ENCODE data around the gene AMMECR1L.
A peak's percentile ranks its signal among the peaks of the same experiment; 100 is the strongest.
"Not testable (repeated sequence)": the region's sequence is repeated elsewhere in the genome, so short reads cannot be mapped to it uniquely, and the experiment has no call there.

Gene AMMECR1L

DNA sequence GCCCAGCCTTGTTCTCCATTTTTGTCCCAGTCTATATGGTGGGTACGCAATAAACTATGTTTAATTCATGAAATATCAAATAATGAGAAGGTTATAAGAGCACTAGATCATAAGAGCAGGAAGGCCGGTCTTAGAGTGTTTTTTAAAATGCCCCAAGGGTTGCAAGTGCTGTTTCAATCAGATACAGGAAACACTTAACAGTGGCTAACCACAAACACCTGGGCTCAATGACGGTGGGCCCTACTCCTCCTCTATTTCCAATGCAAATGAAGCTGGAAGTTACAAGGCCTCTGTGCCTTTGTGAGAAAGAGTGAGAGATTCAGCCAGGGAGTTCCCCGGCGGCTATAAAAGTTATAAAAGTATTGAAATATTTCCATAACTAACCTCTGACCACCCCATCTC lies 55.9 kb downstream of the AMMECR1L start:
- TF ChIP-seq, protein P1, sequence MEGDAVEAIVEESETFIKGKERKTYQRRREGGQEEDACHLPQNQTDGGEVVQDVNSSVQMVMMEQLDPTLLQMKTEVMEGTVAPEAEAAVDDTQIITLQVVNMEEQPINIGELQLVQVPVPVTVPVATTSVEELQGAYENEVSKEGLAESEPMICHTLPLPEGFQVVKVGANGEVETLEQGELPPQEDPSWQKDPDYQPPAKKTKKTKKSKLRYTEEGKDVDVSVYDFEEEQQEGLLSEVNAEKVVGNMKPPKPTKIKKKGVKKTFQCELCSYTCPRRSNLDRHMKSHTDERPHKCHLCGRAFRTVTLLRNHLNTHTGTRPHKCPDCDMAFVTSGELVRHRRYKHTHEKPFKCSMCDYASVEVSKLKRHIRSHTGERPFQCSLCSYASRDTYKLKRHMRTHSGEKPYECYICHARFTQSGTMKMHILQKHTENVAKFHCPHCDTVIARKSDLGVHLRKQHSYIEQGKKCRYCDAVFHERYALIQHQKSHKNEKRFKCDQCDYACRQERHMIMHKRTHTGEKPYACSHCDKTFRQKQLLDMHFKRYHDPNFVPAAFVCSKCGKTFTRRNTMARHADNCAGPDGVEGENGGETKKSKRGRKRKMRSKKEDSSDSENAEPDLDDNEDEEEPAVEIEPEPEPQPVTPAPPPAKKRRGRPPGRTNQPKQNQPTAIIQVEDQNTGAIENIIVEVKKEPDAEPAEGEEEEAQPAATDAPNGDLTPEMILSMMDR (IDR thresholded peaks at IDR 0.05; ENCODE audit: insufficient read depth, low read length) = no peak
- TF ChIP-seq GABPA (IDR thresholded peaks at IDR 0.05; ENCODE audit: low read depth) = no peak
- no peak for TF ChIP-seq SPI1 (IDR thresholded peaks at IDR 0.05; ENCODE audit: borderline replicate concordance, low read depth)
- no peak for TF ChIP-seq REST (IDR thresholded peaks at IDR 0.05; ENCODE audit: insufficient replicate concordance, low read depth)
- no peak for TF ChIP-seq POLR2AphosphoS5 (IDR thresholded peaks at IDR 0.05; ENCODE audit: low read depth)
- no peak overlapping the region for H3K27ac ChIP-seq (replicated peaks)
- no peak overlapping the region for H3K4me3 ChIP-seq (replicated peaks; ENCODE audit: insufficient read depth, low read length)
- no peaks in the 10 kb centered on the region for H3K27me3 ChIP-seq (ENCODE audit: insufficient read depth, poor library complexity, severe bottlenecking)
- DNase-seq (ENCODE audit: low read depth in 1 of 2, low spot score in 1 of 2) = peak in 1 of 2 experiments; percentile 21

DNA sequence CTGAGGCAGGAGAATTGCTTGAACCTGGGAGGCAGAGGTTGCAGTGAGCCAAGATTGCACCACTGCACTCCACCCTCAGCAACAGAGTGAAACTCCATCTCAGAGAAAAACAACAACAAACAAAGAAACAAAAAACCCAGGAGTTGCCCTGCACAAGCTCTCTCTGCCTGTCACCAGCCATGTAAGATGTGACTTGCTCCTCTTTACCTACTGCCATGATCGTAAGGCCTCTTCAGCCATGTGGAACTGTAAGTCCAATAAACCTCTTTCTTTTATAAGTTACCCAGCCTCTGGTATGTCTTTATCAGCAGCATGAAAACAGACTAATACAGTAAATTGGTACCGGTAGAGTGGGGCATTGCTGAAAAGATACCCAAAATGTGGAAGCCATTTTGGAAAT lies 59.0 kb downstream of the AMMECR1L start:
- not testable (repeated sequence) for H3K27ac ChIP-seq (replicated peaks); H3K4me3 ChIP-seq (replicated peaks; ENCODE audit: insufficient read depth, low read length)

DNA sequence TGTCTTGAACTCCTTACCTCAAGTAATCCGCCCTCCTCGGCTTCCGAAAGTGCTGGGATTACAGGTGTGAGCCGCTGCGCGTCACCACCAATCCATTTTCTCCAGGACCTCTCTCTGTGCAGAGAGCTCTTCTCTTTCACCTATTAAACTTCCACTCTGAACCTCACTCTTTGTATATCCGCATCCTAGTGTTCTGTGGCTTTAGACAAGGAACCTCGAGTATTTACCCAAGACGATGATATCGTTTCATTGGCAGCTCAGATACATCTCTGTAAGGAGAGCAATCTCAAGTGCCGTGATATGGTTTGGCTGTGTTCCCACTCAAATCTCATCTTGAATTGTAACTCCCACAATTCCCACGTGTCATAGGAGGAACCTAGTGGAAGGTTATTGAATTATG lies 59.7 kb downstream of the AMMECR1L start:
- TF ChIP-seq, protein P1 (IDR thresholded peaks at IDR 0.05; ENCODE audit: insufficient read depth, low read length) = no peak
- TF ChIP-seq GABPA (IDR thresholded peaks at IDR 0.05; ENCODE audit: low read depth) = no peak
- TF ChIP-seq SPI1 (IDR thresholded peaks at IDR 0.05; ENCODE audit: borderline replicate concordance, low read depth) = no peak
- TF ChIP-seq POLR2AphosphoS5 (IDR thresholded peaks at IDR 0.05; ENCODE audit: low read depth) = no peak
- no peak for TF ChIP-seq REST (IDR thresholded peaks at IDR 0.05; ENCODE audit: insufficient replicate concordance, low read depth)
- H3K27me3 ChIP-seq (ENCODE audit: insufficient read depth, poor library complexity, severe bottlenecking) = no peaks in the 10 kb centered on the region
- H3K27ac ChIP-seq (replicated peaks) = no peak overlapping the region

More for the DNA sequence above, 59.0 kb downstream of the AMMECR1L start:
- not testable (repeated sequence) for H3K27me3 ChIP-seq (ENCODE audit: insufficient read depth, poor library complexity, severe bottlenecking); DNase-seq (ENCODE audit: low read depth in 1 of 2, low spot score in 1 of 2)

DNA sequence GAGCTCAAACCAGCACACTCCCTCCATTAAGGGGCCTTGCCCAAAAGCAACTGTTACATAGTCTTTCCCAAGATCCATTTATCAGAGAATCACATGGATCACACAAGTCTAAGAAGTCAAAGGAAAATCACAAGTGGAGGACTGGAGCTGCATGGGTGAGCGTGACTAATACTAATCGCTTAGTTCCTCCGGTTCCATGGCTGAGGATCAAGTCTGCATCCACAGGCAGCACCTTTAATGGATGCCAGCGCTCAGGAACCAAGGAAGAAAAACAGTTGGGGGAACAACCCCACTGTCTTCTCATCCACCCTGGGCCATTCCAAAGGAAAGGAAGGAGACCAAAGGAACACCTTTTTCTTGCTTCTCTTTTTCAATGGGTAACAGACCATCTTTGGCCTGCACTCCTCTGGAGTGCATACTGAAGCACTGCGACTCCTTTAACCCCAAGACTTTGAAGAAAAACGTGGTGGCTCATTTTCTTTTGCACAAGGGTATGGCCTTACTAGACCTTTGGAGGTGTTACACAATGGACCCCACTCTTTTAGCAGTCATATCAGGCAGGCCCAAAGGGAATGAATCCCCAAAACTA lies 65.6 kb downstream of the AMMECR1L start:
- DNase-seq (ENCODE audit: low read depth in 1 of 2, low spot score in 1 of 2) = no peak

More for the DNA sequence above, 59.7 kb downstream of the AMMECR1L start:
- no peak overlapping the region for H3K4me3 ChIP-seq (replicated peaks; ENCODE audit: insufficient read depth, low read length)
- no peak for DNase-seq (ENCODE audit: low read depth in 1 of 2, low spot score in 1 of 2)

More for the DNA sequence above, 65.6 kb downstream of the AMMECR1L start:
- TF ChIP-seq, protein P1 (IDR thresholded peaks at IDR 0.05; ENCODE audit: insufficient read depth, low read length) = no peak
- no peak for TF ChIP-seq GABPA (IDR thresholded peaks at IDR 0.05; ENCODE audit: low read depth)
- no peak for TF ChIP-seq REST (IDR thresholded peaks at IDR 0.05; ENCODE audit: insufficient replicate concordance, low read depth)
- TF ChIP-seq POLR2AphosphoS5 (IDR thresholded peaks at IDR 0.05; ENCODE audit: low read depth) = no peak
- TF ChIP-seq SPI1 (IDR thresholded peaks at IDR 0.05; ENCODE audit: borderline replicate concordance, low read depth) = no peak
- H3K27me3 ChIP-seq (ENCODE audit: insufficient read depth, poor library complexity, severe bottlenecking) = no peaks in the 10 kb centered on the region
- no peak overlapping the region for H3K4me3 ChIP-seq (replicated peaks; ENCODE audit: insufficient read depth, low read length)
- no peak overlapping the region for H3K27ac ChIP-seq (replicated peaks)
